ENCODE data around the gene ZCCHC14. TPM values are rescaled to one million over a fixed set of nuclear protein-coding genes. Genes with fewer than 3 reads are reported as not detected.
"Not testable (repeated sequence)": the region's sequence is repeated elsewhere in the genome, so short reads cannot be mapped to it uniquely, and the experiment has no call there.

The ZCCHC14 gene
- total and polyA plus RNA-seq, 10 of the 15 experiments (the other 5 are each of a cell fraction or from before 2014, with no cell fraction given) = 0.02 to 0.26 (median 0.05) TPM; not detected in 3

DNA sequence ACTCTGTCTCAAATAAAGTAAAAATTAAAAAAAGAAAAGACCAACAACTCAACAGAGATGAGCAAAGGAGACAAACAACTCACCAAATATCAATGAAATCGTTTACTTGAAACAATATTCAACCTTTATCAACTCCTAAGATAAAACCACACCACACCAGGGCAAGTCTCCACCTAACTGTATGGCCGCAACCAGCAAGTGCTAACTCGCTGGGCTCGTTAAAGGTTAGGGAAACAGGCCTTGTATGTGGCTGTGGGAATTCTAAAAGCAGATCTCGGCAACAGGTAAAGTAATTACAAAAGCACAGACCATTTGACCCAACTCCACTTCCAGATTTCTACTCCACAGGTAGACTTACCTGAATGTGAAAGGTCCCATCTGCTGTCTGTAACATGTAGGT lies 9.3 kb downstream of the ZCCHC14 start (continued):
- TF ChIP-seq, protein P1, sequence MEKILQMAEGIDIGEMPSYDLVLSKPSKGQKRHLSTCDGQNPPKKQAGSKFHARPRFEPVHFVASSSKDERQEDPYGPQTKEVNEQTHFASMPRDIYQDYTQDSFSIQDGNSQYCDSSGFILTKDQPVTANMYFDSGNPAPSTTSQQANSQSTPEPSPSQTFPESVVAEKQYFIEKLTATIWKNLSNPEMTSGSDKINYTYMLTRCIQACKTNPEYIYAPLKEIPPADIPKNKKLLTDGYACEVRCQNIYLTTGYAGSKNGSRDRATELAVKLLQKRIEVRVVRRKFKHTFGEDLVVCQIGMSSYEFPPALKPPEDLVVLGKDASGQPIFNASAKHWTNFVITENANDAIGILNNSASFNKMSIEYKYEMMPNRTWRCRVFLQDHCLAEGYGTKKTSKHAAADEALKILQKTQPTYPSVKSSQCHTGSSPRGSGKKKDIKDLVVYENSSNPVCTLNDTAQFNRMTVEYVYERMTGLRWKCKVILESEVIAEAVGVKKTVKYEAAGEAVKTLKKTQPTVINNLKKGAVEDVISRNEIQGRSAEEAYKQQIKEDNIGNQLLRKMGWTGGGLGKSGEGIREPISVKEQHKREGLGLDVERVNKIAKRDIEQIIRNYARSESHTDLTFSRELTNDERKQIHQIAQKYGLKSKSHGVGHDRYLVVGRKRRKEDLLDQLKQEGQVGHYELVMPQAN (conservative IDR thresholded peaks at IDR 0.05) = no peak

GRCh38 chr16:87482670-87483069 lies 10.2 kb downstream of the ZCCHC14 start:
- H3K9me3 ChIP-seq (replicated peaks; ENCODE audit: control insufficient read depth, insufficient read depth, low read length); H3K4me1 ChIP-seq (ENCODE audit: control insufficient read depth, insufficient read depth, low read length); H3K9ac ChIP-seq (ENCODE audit: control insufficient read depth, insufficient read depth, low read length); H2AFZ ChIP-seq (ENCODE audit: control insufficient read depth, low read depth, low read length); ATAC-seq; CTCF ChIA-PET; SMC1A ChIA-PET (ENCODE audit: uncharacterized antibody, unreplicated experiment); intact Hi-C loops (cut with micrococcal nuclease; ENCODE audit: unreplicated experiment); H4K20me1 ChIP-seq (ENCODE audit: control insufficient read depth, insufficient read depth); H3K27ac ChIP-seq (ENCODE audit: control insufficient read depth, insufficient read depth); H3K4me3 ChIP-seq; H3K27me3 ChIP-seq (replicated peaks in 1 of 2; ENCODE audit: control insufficient read depth in 2 of 2, insufficient read depth in 2 of 2, low read length in 1 of 2); POLR2A ChIA-PET; FAIRE-seq; H3K36me3 ChIP-seq (ENCODE audit: control insufficient read depth in 2 of 2, insufficient read depth in 2 of 2, low read length in 1 of 2); H3K79me2 ChIP-seq (ENCODE audit: control insufficient read depth, insufficient read depth, low read length); DNase-seq (ENCODE audit: low read depth, low spot score); BruUV-seq (replicated peaks); RAD21 ChIA-PET (ENCODE audit: unreplicated experiment); H3K4me2 ChIP-seq (ENCODE audit: control insufficient read depth, insufficient read depth); in situ Hi-C loops (cut with MboI): not testable (repeated sequence)
- 65% methylated on average over 6 of the region's 6 CpGs for WGBS (ENCODE audit: insufficient coverage, insufficient replicate concordance, low lambda C conversion rate, missing lambda C conversion rate)

GRCh38 chr16:87482266-87482665 lies 10.6 kb downstream of the ZCCHC14 start:
- POLR2A ChIA-PET = no interaction called here
- no peak overlapping the region for H2AFZ ChIP-seq (ENCODE audit: control insufficient read depth, low read depth, low read length)
- no peak overlapping the region for H3K27ac ChIP-seq (ENCODE audit: control insufficient read depth, insufficient read depth)
- no peaks in the 10 kb centered on the region for H3K79me2 ChIP-seq (ENCODE audit: control insufficient read depth, insufficient read depth, low read length)
- no peaks in the 10 kb centered on the region for H4K20me1 ChIP-seq (ENCODE audit: control insufficient read depth, insufficient read depth)
- FAIRE-seq = no peak
- no peak overlapping the region for H3K4me3 ChIP-seq
- no peak overlapping the region for H3K9ac ChIP-seq (ENCODE audit: control insufficient read depth, insufficient read depth, low read length)
- no peaks in the 10 kb centered on the region for H3K4me1 ChIP-seq (ENCODE audit: control insufficient read depth, insufficient read depth, low read length)
- no peak for TF ChIP-seq CHD4 (IDR thresholded peaks at IDR 0.05)
- H3K4me2 ChIP-seq (ENCODE audit: control insufficient read depth, insufficient read depth) = no peak overlapping the region
- ATAC-seq = no peak
- no peaks in the 10 kb centered on the region for H3K36me3 ChIP-seq (ENCODE audit: control insufficient read depth in 2 of 2, insufficient read depth in 2 of 2, low read length in 1 of 2)
- no peak for DNase-seq (ENCODE audit: low read depth, low spot score)
- CTCF ChIA-PET = no interaction called here
- SMC1A ChIA-PET (ENCODE audit: uncharacterized antibody, unreplicated experiment) = no interaction called here
- H3K27me3 ChIP-seq (replicated peaks in 1 of 2; ENCODE audit: control insufficient read depth in 2 of 2, insufficient read depth in 2 of 2, low read length in 1 of 2) = no peaks in the 10 kb centered on the region; a peak in 1 of 4 replicates
- H3K9me3 ChIP-seq (replicated peaks; ENCODE audit: control insufficient read depth, insufficient read depth, low read length) = no peaks in the 10 kb centered on the region
- BruUV-seq (replicated peaks) = no TSS peak
- RAD21 ChIA-PET (ENCODE audit: unreplicated experiment) = no interaction called here
- intact Hi-C loops (cut with micrococcal nuclease; ENCODE audit: unreplicated experiment) (no loop called here), in situ Hi-C loops (cut with MboI) (no loop called here)
- WGBS (ENCODE audit: insufficient coverage, insufficient replicate concordance, low lambda C conversion rate, missing lambda C conversion rate) = 33% methylated on average over 8 of the region's 9 CpGs

- H3K4me2 ChIP-seq (ENCODE audit: control insufficient read depth, insufficient read depth); RAD21 ChIA-PET (ENCODE audit: unreplicated experiment); BruUV-seq (replicated peaks); H3K79me2 ChIP-seq (ENCODE audit: control insufficient read depth, insufficient read depth, low read length); H3K4me3 ChIP-seq; DNase-seq (ENCODE audit: low read depth, low spot score); H3K4me1 ChIP-seq (ENCODE audit: control insufficient read depth, insufficient read depth, low read length); H3K27ac ChIP-seq (ENCODE audit: control insufficient read depth, insufficient read depth); POLR2A ChIA-PET; H4K20me1 ChIP-seq (ENCODE audit: control insufficient read depth, insufficient read depth); H3K36me3 ChIP-seq (ENCODE audit: control insufficient read depth in 2 of 2, insufficient read depth in 2 of 2, low read length in 1 of 2); H3K9me3 ChIP-seq (replicated peaks; ENCODE audit: control insufficient read depth, insufficient read depth, low read length); ATAC-seq; H2AFZ ChIP-seq (ENCODE audit: control insufficient read depth, low read depth, low read length); intact Hi-C loops (cut with micrococcal nuclease; ENCODE audit: unreplicated experiment); in situ Hi-C loops (cut with MboI); FAIRE-seq; CTCF ChIA-PET; H3K9ac ChIP-seq (ENCODE audit: control insufficient read depth, insufficient read depth, low read length); SMC1A ChIA-PET (ENCODE audit: uncharacterized antibody, unreplicated experiment); H3K27me3 ChIP-seq (replicated peaks in 1 of 2; ENCODE audit: control insufficient read depth in 2 of 2, insufficient read depth in 2 of 2, low read length in 1 of 2): not testable (repeated sequence)
- WGBS (ENCODE audit: insufficient coverage, insufficient replicate concordance, low lambda C conversion rate, missing lambda C conversion rate) = 62% methylated on average over 3 of the region's 5 CpGs
Measured at GRCh38 chr16:87481711-87482110, 11.1 kb downstream of the ZCCHC14 start.
